GM12891 (cell line): ENCODE data around the gene PKD2. TPM values are rescaled to one million over a fixed set of nuclear protein-coding genes. Genes with fewer than 3 reads are reported as not detected.

ENCODE experiments used
- DNase-seq: peaks from one replicate; pipeline ENCODE4 v3.0.0; 2011; ENCODE audit warnings: low spot score; ENCODE audit not compliant: insufficient read length
- FAIRE-seq: peaks from 2 replicates; lab custom pipeline; 2011; peaks lifted over from hg19 to GRCh38; lab: Jason Lieb, UNC
- PAX5 ChIP-seq: IDR thresholded peaks from 2 replicates; pipeline ENCODE4 v1.6.1; 2011; ENCODE audit warnings: low read length, moderate library complexity, mild to moderate bottlenecking; ENCODE audit not compliant: insufficient read depth, severe bottlenecking
- POLR2A ChIP-seq: IDR thresholded peaks from 2 replicates; pipeline ENCODE4 v1.6.1; 2011; ENCODE audit warnings: low read depth, low read length, control low read depth
- POLR2AphosphoS5 ChIP-seq: IDR thresholded peaks from 2 replicates; pipeline ENCODE4 v1.6.1; 2011; ENCODE audit warnings: low read depth, low read length, control low read depth
- POU2F2 ChIP-seq: IDR thresholded peaks from 2 replicates; pipeline ENCODE4 v1.6.1; 2011; ENCODE audit warnings: low read depth, mild to moderate bottlenecking, control low read depth, low read length, moderate library complexity
- SPI1 ChIP-seq: IDR thresholded peaks from 2 replicates; pipeline ENCODE4 v1.6.1; 2011; ENCODE audit warnings: low read depth, low read length, control low read depth
- TAF1 ChIP-seq: IDR thresholded peaks from 2 replicates; pipeline ENCODE4 v1.6.1; 2011; ENCODE audit warnings: low read depth, low read length, control low read depth
- polyA plus RNA-seq: library from polyadenylated mRNA; unstranded; fragments of >200 nt; gene quantifications from one replicate; pipeline ENCODE4 v1.2.1, GENCODE V29; 2012; ENCODE audit warnings: low read depth, missing spikeins, inconsistent platforms; ENCODE audit not compliant: missing spikeins

Gene PKD2
- 3.4 TPM for polyA plus RNA-seq

- FAIRE-seq (peak; percentile 95), DNase-seq (peak; percentile 84)
- TF ChIP-seq POU2F2 (no peak), TAF1 (no peak), POLR2AphosphoS5 (no peak), SPI1 (no peak), PAX5 (no peak)
Observed at GRCh38 chr4:88007304-88008121, at the start of gene PKD2. PKD2 (plus strand) TSS chr4:88007635; CDS start chr4:88007734, 99 bp downstream.

GRCh38 chr4:87961993-87962392, 45.4 kb upstream of the PKD2 start:
- DNase-seq, result no peak
- FAIRE-seq, result no peak
- TF ChIP-seq POU2F2 (no peak), PAX5 (no peak), POLR2AphosphoS5 (no peak), TAF1 (no peak), POLR2A (no peak)

GRCh38 chr4:87962398-87963146, 44.9 kb upstream of the PKD2 start:
- TF ChIP-seq POLR2AphosphoS5 (no peak), POU2F2 (no peak), TAF1 (no peak)
- DNase-seq (no peak), FAIRE-seq (no peak)

- no peak for FAIRE-seq
- no peak for DNase-seq
- TF ChIP-seq POU2F2, result no peak
- no peak for TF ChIP-seq TAF1
- no peak for TF ChIP-seq PAX5
- no peak for TF ChIP-seq SPI1
- TF ChIP-seq POLR2AphosphoS5, result no peak
- no peak for TF ChIP-seq POLR2A
Observed at GRCh38 chr4:87965501-87965975, 41.9 kb upstream of the PKD2 start.

GRCh38 chr4:87966095-87966496, 41.3 kb upstream of the PKD2 start:
- DNase-seq (no peak), FAIRE-seq (no peak)
- TF ChIP-seq POLR2A (no peak), PAX5 (no peak), POLR2AphosphoS5 (no peak), POU2F2 (no peak), SPI1 (no peak), TAF1 (no peak)

GRCh38 chr4:87967193-87967592, 40.2 kb upstream of the PKD2 start:
- TF ChIP-seq POU2F2, result no peak
- no peak for TF ChIP-seq SPI1
- TF ChIP-seq TAF1, result no peak
- TF ChIP-seq POLR2A, result no peak
- TF ChIP-seq POLR2AphosphoS5, result no peak
- no peak for TF ChIP-seq PAX5
- DNase-seq (no peak), FAIRE-seq (no peak)

- DNase-seq (no peak), FAIRE-seq (no peak)
- TF ChIP-seq PAX5 (no peak), TAF1 (no peak), POU2F2 (no peak)
Observed at GRCh38 chr4:87970121-87970520, 37.3 kb upstream of the PKD2 start.

- FAIRE-seq (no peak), DNase-seq (no peak)
- no peak for TF ChIP-seq POLR2A
- TF ChIP-seq PAX5, result no peak
- no peak for TF ChIP-seq SPI1
- TF ChIP-seq TAF1, result no peak
- no peak for TF ChIP-seq POLR2AphosphoS5
- no peak for TF ChIP-seq POU2F2
Observed at GRCh38 chr4:87971866-87972265, 35.6 kb upstream of the PKD2 start.

- FAIRE-seq, result peak; percentile 28
- TF ChIP-seq TAF1 (no peak), PAX5 (no peak), POLR2A (no peak), SPI1 (no peak), POU2F2 (no peak), POLR2AphosphoS5 (no peak)
- DNase-seq, result no peak
Observed at GRCh38 chr4:87973283-87974169, 33.9 kb upstream of the PKD2 start.
